Measurements from ENCODE around the gene SETD1A. TPM values are rescaled to one million over a fixed set of nuclear protein-coding genes. Genes with fewer than 3 reads are reported as not detected.

Gene SETD1A
- total RNA-seq, 2 donors from 2014 or later, result 23.8 to 25.0 TPM

GRCh38 chr16:30985401-30986128 lies 28.0 kb downstream of the SETD1A start:
- H3K27ac Mint-ChIP-seq, result peak overlapping the region; percentile 58
- Histone ChIP-seq H3K9ac (ENCODE audit: extremely low read depth, low read length, poor library complexity, severe bottlenecking) (no peak overlapping the region), H3K4me3 (ENCODE audit: low read length) (no peak overlapping the region), H3K4me1 (ENCODE audit: control insufficient read depth, insufficient read depth, low read length) (no peaks in the 10 kb centered on the region), H3K27me3 (ENCODE audit: control insufficient read depth, insufficient read depth, low read length, poor library complexity, severe bottlenecking) (no peaks in the 10 kb centered on the region), H3K9me3 (ENCODE audit: control insufficient read depth, low read length) (no peaks in the 10 kb centered on the region), H3K36me3 (ENCODE audit: control insufficient read depth, insufficient read depth, low read length) (peaks cover 22% of the 10 kb centered on the region), H3K27ac (ENCODE audit: low read depth, low read length) (no peak overlapping the region)
- peaks cover 28% of the 10 kb centered on the region for H3K36me3 Mint-ChIP-seq (ENCODE audit: low read depth)
- TF ChIP-seq, protein P1, sequence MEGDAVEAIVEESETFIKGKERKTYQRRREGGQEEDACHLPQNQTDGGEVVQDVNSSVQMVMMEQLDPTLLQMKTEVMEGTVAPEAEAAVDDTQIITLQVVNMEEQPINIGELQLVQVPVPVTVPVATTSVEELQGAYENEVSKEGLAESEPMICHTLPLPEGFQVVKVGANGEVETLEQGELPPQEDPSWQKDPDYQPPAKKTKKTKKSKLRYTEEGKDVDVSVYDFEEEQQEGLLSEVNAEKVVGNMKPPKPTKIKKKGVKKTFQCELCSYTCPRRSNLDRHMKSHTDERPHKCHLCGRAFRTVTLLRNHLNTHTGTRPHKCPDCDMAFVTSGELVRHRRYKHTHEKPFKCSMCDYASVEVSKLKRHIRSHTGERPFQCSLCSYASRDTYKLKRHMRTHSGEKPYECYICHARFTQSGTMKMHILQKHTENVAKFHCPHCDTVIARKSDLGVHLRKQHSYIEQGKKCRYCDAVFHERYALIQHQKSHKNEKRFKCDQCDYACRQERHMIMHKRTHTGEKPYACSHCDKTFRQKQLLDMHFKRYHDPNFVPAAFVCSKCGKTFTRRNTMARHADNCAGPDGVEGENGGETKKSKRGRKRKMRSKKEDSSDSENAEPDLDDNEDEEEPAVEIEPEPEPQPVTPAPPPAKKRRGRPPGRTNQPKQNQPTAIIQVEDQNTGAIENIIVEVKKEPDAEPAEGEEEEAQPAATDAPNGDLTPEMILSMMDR (conservative IDR thresholded peaks at IDR 0.05), result no peak
- H3K27me3 Mint-ChIP-seq (ENCODE audit: insufficient read depth), result no peaks in the 10 kb centered on the region
- peaks cover 2% of the 10 kb centered on the region for H3K4me1 Mint-ChIP-seq
- peak; percentile 85 for DNase-seq
- 90 to 94% methylated on average over 10 to 18 of the region's 20 CpGs for WGBS, 2 experiments (ENCODE audit: insufficient coverage in 1 of 2, insufficient read length in 1 of 2)
- no peaks in the 10 kb centered on the region for H3K9me3 Mint-ChIP-seq
- H3K4me3 Mint-ChIP-seq, result peak overlapping the region; percentile 46

GRCh38 chr16:30986129-30986991 lies 28.8 kb downstream of the SETD1A start:
- Histone ChIP-seq H3K9ac (ENCODE audit: extremely low read depth, low read length, poor library complexity, severe bottlenecking) (no peak overlapping the region), H3K36me3 (ENCODE audit: control insufficient read depth, insufficient read depth, low read length) (peaks cover 16% of the 10 kb centered on the region), H3K4me3 (ENCODE audit: low read length) (no peak overlapping the region), H3K27me3 (ENCODE audit: control insufficient read depth, insufficient read depth, low read length, poor library complexity, severe bottlenecking) (no peaks in the 10 kb centered on the region), H3K4me1 (ENCODE audit: control insufficient read depth, insufficient read depth, low read length) (no peaks in the 10 kb centered on the region), H3K9me3 (ENCODE audit: control insufficient read depth, low read length) (no peaks in the 10 kb centered on the region), H3K27ac (ENCODE audit: low read depth, low read length) (no peak overlapping the region)
- Mint-ChIP-seq H3K36me3 (ENCODE audit: low read depth) (peaks cover 22% of the 10 kb centered on the region), H3K27me3 (ENCODE audit: insufficient read depth) (no peaks in the 10 kb centered on the region), H3K27ac (no peak overlapping the region), H3K9me3 (no peaks in the 10 kb centered on the region), H3K4me3 (no peak overlapping the region), H3K4me1 (peaks cover 2% of the 10 kb centered on the region)
- TF ChIP-seq, protein P1 (conservative IDR thresholded peaks at IDR 0.05), result peak; percentile 41
- 93 to 99% methylated on average over 16 to 29 of the region's 29 CpGs for WGBS, 2 experiments (ENCODE audit: insufficient coverage in 1 of 2, insufficient read length in 1 of 2)
- DNase-seq, result no peak

DNA sequence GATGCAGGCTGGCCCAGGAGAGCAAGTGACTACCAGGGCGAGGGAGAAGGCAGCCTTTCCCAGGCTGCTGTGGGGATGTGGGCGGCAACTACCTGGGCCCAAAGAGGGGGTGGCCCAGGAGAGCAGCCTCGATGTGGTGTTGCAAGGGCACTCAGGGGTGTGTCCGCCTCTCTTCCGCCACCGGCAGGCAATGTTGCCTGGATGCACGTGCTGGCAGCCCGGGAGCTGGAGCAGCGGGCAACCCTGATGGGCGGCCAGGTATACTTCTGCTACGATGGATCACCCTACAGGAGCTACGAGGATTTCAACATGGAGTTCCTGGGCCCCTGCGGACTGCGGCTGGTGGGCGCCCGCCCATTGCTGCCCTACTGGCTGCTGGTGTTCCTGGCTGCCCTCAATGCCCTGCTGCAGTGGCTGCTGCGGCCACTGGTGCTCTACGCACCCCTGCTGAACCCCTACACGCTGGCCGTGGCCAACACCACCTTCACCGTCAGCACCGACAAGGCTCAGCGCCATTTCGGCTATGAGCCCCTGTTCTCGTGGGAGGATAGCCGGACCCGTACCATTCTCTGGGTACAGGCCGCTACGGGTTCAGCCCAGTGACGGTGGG lies 30.1 kb downstream of the SETD1A start:
- 94 to 96% methylated on average over 29 to 30 of the region's 30 CpGs for WGBS, 2 experiments (ENCODE audit: insufficient coverage in 1 of 2, insufficient read length in 1 of 2)
- no peak overlapping the region for H3K9ac ChIP-seq (ENCODE audit: extremely low read depth, low read length, poor library complexity, severe bottlenecking)
- H3K36me3 ChIP-seq (ENCODE audit: control insufficient read depth, insufficient read depth, low read length), result peaks cover 7% of the 10 kb centered on the region
- TF ChIP-seq, protein P1 (conservative IDR thresholded peaks at IDR 0.05), result no peak
- H3K4me3 Mint-ChIP-seq, result no peak overlapping the region
- no peak for DNase-seq
- peaks cover 11% of the 10 kb centered on the region for H3K36me3 Mint-ChIP-seq (ENCODE audit: low read depth)
- H3K27me3 ChIP-seq (ENCODE audit: control insufficient read depth, insufficient read depth, low read length, poor library complexity, severe bottlenecking), result no peaks in the 10 kb centered on the region
- peaks cover 2% of the 10 kb centered on the region for H3K4me1 Mint-ChIP-seq
- H3K27ac Mint-ChIP-seq, result no peak overlapping the region
- no peaks in the 10 kb centered on the region for H3K9me3 Mint-ChIP-seq
- no peak overlapping the region for H3K4me3 ChIP-seq (ENCODE audit: low read length)
- H3K27me3 Mint-ChIP-seq (ENCODE audit: insufficient read depth), result no peaks in the 10 kb centered on the region
- no peaks in the 10 kb centered on the region for H3K4me1 ChIP-seq (ENCODE audit: control insufficient read depth, insufficient read depth, low read length)
- no peaks in the 10 kb centered on the region for H3K9me3 ChIP-seq (ENCODE audit: control insufficient read depth, low read length)
- H3K27ac ChIP-seq (ENCODE audit: low read depth, low read length), result no peak overlapping the region

Measured in endodermal cell (in vitro differentiated cells).